Tibial nerve (tissue), 3 donors: ENCODE data around the gene SLC34A1.

Experiments
- CTCF ChIP-seq, 5 experiments: fragments of 200-600 bp in 3 of 5; fragments of 450-650 bp in 2 of 5; sonication (generic) in 3 of 5; IDR thresholded peaks; one replicate each; pipeline ENCODE4 v1.5.1; 2016 to 2019; ENCODE audit warnings: antibody characterized with exemption in 5 of 5, mild to moderate bottlenecking in 3 of 5, moderate library complexity in 2 of 5
- POLR2A ChIP-seq, 2 donors: fragments of 450-650 bp; IDR thresholded peaks; one replicate each; pipeline ENCODE4 v1.6.1; 2017; ENCODE audit warnings: antibody characterized with exemption in 2 of 2, mild to moderate bottlenecking in 2 of 2, moderate library complexity in 2 of 2

GRCh38 chr5:177397875-177398390, 13.7 kb downstream of the SLC34A1 start:
- TF ChIP-seq CTCF (IDR thresholded peaks at IDR 0.05), result no peak
- TF ChIP-seq POLR2A (IDR thresholded peaks at IDR 0.05), result no peak
